Measurements from ENCODE around the gene NELL2. TPM values are rescaled to one million over a fixed set of nuclear protein-coding genes. Genes with fewer than 3 reads are reported as not detected.

Gene NELL2
- total and polyA plus RNA-seq, 8 donors = 0.41 to 42.5 (median 28.3) TPM

- no peak for TF ChIP-seq CTCF (IDR thresholded peaks at IDR 0.05)
- Histone ChIP-seq H3K27ac (no peak overlapping the region), H3K36me3 (no peaks in the 10 kb centered on the region), H3K9me3 (no peaks in the 10 kb centered on the region), H3K27me3 (no peaks in the 10 kb centered on the region), H3K4me3 (no peak overlapping the region), H3K4me1 (no peaks in the 10 kb centered on the region)
- intact Hi-C loops (cut with DNase I) = no loop called here
- no peak for DNase-seq
- no peak for ATAC-seq
Observed at GRCh38 chr12:44780221-44780790, 95.8 kb downstream of the NELL2 start.

GRCh38 chr12:44779766-44780165 lies 96.3 kb downstream of the NELL2 start:
- H3K9me3 ChIP-seq = no peaks in the 10 kb centered on the region
- DNase-seq = no peak
- H3K27me3 ChIP-seq = no peaks in the 10 kb centered on the region
- intact Hi-C loops (cut with DNase I) = no loop called here
- no peaks in the 10 kb centered on the region for H3K36me3 ChIP-seq
- TF ChIP-seq CTCF (IDR thresholded peaks at IDR 0.05) = no peak
- no peak overlapping the region for H3K4me3 ChIP-seq
- no peak overlapping the region for H3K27ac ChIP-seq
- no peaks in the 10 kb centered on the region for H3K4me1 ChIP-seq
- ATAC-seq = no peak

GRCh38 chr12:44778863-44779262 lies 97.3 kb downstream of the NELL2 start:
- Histone ChIP-seq H3K4me1 (no peaks in the 10 kb centered on the region), H3K4me3 (no peak overlapping the region), H3K27ac (no peak overlapping the region), H3K9me3 (no peaks in the 10 kb centered on the region), H3K36me3 (no peaks in the 10 kb centered on the region), H3K27me3 (no peaks in the 10 kb centered on the region)
- ATAC-seq = no peak
- no peak for TF ChIP-seq CTCF (IDR thresholded peaks at IDR 0.05)
- no peak for DNase-seq
- intact Hi-C loops (cut with DNase I) = no loop called here

- no peak for TF ChIP-seq CTCF (IDR thresholded peaks at IDR 0.05)
- no peaks in the 10 kb centered on the region for H3K9me3 ChIP-seq
- intact Hi-C loops (cut with DNase I) = no loop called here
- no peaks in the 10 kb centered on the region for H3K4me1 ChIP-seq
- DNase-seq = no peak
- no peak for ATAC-seq
- H3K36me3 ChIP-seq = no peaks in the 10 kb centered on the region
- no peak overlapping the region for H3K27ac ChIP-seq
- no peaks in the 10 kb centered on the region for H3K27me3 ChIP-seq
- H3K4me3 ChIP-seq = no peak overlapping the region
Observed at GRCh38 chr12:44777044-44777443, 99.1 kb downstream of the NELL2 start.

- no peak for DNase-seq
- H3K9me3 ChIP-seq = no peaks in the 10 kb centered on the region
- H3K27ac ChIP-seq = no peak overlapping the region
- no peak for ATAC-seq
- intact Hi-C loops (cut with DNase I) = no loop called here
- H3K36me3 ChIP-seq = no peaks in the 10 kb centered on the region
- no peak for TF ChIP-seq CTCF (IDR thresholded peaks at IDR 0.05)
- H3K4me3 ChIP-seq = no peak overlapping the region
- no peaks in the 10 kb centered on the region for H3K4me1 ChIP-seq
- H3K27me3 ChIP-seq = no peaks in the 10 kb centered on the region
Observed at GRCh38 chr12:44775901-44776300, 100.2 kb downstream of the NELL2 start.

All from left lung (tissue), 10 donors.